PC-3 (cell line): Measurements from ENCODE around the gene RPGRIP1.

ENCODE experiments used
- CTCF ChIP-seq: fragments of 300-600 bp; sonication (generic); conservative IDR thresholded peaks from 2 replicates; pipeline ENCODE4 v1.5.1; 2017; ENCODE audit warnings: antibody characterized with exemption, low read depth, mild to moderate bottlenecking, low read length
- EZH2phosphoT487 ChIP-seq: fragments of 300-600 bp; sonication (generic); IDR thresholded peaks from 2 replicates; pipeline ENCODE4 v1.6.1; 2018; ENCODE audit warnings: mild to moderate bottlenecking, antibody characterized with exemption, low read length, borderline replicate concordance

- TF ChIP-seq CTCF (no peak), EZH2phosphoT487 (no peak)
Observed at GRCh38 chr14:21262410-21262809, 17.5 kb upstream of the RPGRIP1 start.
